Stimulated activated CD4-positive, alpha-beta T cell treated with anti-CD3 and anti-CD28 coated beads, Interleukin-4, amount 100 ng/mL, for 4 hours (primary cell): ENCODE measurements around the gene BCL7B.
"Not testable (repeated sequence)": the region's sequence is repeated elsewhere in the genome, so short reads cannot be mapped to it uniquely, and the experiment has no call there.

ENCODE experiments used
- DNase-seq, 2 experiments: peaks; one replicate each; pipeline ENCODE4 v3.0.0-alpha.2; 2020

Gene BCL7B

DNA sequence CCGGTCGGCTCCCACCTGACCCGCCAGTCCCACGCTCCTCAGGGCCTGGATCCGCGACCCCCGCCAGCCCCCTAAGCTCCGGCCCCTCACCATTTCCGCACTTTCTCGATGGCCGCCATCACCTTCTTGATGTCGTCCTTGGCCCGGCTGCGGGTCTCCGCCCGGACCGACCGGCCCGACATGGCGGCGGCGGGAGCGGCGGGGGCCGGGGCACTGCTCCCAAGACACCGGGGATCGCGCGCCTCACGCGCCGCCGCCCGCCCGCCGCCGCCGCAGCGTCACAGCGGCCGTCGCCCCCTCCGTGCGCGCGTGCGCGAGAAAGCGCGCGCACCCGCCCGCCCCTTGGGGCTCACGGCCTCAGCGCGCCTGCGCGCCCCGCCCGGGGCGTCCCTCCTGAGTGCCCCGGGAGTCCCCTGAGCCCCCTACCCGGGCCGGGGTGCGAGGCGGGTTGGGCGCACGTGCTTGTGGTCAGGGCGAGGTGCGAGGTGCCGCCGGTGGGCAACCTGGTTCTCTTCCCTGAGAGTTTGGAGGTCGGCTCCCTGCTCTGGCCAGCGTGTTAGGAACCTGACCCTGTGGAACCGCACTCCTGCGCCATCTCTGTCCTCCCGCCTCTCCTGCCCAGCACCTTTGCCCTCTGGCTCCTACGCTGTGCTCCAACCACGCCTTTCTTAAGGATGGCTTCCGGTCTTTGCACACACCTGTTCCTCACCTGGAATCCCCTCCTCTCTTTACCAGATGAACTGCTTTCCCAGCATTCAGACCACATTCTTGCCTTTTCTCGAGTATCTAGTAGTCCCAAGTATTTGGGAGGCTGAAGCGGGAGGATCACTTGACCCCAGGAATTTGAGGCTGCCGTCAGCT is at the start of gene BCL7B:
TSS of gene BCL7B (minus strand) at position 294 of the 861 bp plus-strand sequence. CDS start at position 182, 112 bp downstream.
- DNase-seq = peak; percentile 73 to 77

DNA sequence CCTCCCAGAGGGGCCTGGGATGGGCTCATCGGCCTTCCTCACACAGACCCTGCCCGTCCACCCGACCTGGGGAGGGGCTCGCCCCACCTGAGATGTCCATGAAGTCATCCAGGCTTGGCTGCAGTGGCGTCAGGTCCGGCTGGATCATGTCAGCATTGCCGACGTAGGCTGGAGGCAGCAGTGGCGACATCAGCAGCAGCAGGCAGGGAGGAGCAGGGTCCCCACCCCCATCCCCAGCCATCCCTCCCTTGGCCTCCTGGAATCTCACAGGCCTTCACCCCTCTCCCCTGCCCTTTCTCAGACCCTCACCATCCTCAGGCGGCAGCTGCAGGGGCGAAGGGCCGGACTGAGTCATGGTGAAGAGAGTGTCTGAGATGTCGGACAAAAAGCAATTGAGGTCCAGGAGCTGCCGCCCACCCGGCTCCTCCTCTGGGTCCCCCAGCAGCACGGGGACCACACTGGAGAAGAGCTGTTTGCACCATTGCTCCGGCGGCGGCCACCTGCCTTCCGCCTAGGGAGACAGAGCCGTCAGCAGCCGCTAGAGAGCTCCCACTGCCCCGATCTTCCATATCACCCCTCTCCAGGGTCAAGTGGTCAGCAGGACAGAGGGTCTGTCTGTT is 48.2 kb upstream of the BCL7B start:
- DNase-seq = no peak

DNA sequence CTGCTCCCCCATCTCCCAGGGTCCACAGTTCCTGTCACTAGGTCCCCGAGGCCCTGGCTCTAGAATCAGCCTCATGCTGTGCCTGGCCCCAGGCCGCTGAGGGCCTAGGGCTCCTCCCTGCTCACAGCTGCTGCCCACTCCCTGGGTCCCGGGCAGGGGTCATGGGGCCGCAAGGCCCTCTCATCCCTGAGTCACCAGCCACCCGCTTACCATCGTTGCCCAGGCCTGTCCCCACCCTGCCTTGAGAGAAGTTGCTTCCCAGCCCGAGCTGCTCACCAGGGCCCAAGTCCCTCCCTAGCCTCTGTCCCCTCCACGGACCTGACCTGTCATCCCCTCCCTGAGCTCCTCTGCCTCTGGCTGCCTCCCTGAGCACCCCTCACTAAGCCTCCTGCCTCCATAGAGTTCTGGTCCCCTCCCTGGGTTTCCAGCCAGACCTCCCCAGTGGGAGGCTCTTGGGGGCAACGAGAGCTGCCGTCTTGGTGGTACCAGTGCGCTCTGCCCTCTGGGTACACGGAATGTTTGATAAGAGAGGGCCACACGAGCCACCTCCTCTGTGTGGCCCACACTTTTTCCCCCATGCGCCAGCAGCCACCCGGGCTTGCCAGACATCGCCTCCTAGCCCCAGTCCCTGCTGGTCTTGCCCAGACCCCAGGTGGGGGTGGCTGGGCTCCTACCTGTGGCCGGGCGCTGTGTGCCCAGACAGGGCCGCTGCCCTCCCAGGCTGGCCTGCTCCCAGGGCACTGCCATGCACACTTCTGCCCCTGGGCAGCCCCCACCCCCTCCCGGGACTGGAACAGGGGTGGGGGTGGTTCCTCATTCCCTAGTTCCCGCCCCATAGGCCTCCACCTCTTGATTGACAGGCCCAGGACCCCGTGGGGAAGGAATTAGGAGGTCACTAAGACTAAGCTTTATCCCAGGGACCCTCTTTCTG is 45.5 kb upstream of the BCL7B start:
- DNase-seq = no peak

DNA sequence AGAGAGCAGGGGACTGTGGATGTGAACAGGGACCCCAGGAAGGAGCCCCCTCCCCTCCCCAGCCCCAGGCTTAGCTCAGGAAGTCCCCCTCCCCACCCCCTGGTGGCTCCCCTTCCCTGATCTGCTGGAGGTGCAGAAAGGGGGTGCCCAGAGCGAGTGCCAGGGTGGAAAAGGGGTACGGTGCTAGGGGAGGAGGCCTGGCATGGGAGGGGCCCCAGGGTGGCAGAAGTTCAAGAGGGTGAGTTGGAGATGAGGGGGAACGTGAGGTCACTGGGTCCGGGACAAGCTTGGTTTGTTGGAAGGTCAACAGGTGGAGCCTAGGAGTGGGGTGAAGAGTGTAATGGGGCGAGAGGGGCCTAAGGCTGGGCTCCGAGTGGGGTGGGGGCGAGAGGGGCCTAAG is 42.4 kb upstream of the BCL7B start:
- DNase-seq = no peak

DNA sequence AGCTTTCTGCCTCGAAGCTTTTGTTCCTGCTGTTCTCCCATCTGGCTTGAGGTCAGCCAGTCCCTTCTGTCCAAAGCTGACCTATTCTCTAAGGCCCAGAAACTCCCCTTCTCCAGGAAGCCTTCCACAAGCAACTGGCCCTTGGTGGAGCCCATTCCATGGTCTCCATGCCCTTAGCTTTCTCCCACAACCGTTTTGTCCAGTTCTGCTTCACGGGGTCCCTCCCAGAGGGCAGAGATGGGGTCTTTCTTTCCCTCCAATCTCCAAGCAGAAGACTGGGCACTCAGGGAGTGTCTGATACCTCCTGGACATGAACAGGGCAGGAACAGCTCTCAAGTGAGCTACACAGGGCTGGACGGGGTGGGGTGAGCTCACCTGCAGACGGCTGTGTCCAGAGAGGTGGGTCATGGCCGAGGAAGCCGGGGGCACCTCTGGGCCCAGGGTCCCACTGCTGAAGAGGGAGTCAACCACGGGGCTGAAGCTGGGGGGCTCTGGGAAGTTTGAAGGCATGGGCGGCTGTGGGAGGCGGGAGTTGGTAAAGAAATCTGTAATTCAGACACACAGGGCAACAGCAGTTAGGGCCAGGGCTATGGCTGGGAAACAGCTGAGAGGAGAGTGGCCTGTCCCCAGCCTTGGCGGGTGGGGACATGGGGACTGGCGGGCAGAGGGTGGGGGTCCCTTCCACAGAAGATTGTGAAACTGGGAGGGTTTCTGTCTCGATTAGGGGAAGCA is 41.8 kb upstream of the BCL7B start:
- no peak for DNase-seq

DNA sequence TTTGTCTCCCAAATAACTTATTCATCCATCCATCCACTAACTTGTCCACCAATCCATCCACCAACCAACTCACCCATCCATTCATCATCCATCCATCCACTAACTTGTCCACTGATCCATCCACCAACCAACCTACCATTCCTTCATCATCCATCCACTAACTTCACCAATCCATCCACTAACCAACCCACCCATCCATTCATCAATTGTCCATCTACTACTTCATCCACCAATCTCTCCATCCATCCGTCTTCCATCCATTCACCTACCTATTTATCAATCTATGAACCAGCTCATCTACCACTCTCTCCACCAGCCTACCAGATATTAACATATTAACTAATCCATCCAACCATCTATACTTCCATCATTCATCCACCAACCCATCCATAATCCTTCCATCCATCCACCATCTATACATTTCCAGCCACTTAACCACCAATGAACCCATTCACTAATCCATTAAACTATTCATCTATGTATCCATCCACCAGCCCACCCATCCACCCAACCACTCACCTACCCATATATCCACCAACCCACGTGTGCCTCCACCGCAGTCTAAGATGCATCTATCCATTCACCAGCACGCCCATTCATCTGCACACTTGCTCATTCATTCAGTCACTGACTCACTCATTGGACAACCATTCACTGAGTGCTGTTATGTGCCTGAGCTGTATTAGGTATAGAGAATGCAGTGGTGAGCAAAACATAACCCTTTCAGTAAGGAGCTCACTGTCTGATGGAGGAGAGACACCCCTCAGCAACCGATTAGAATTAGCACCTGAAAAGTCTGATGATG is 40.7 kb upstream of the BCL7B start:
- DNase-seq = no peak

DNA sequence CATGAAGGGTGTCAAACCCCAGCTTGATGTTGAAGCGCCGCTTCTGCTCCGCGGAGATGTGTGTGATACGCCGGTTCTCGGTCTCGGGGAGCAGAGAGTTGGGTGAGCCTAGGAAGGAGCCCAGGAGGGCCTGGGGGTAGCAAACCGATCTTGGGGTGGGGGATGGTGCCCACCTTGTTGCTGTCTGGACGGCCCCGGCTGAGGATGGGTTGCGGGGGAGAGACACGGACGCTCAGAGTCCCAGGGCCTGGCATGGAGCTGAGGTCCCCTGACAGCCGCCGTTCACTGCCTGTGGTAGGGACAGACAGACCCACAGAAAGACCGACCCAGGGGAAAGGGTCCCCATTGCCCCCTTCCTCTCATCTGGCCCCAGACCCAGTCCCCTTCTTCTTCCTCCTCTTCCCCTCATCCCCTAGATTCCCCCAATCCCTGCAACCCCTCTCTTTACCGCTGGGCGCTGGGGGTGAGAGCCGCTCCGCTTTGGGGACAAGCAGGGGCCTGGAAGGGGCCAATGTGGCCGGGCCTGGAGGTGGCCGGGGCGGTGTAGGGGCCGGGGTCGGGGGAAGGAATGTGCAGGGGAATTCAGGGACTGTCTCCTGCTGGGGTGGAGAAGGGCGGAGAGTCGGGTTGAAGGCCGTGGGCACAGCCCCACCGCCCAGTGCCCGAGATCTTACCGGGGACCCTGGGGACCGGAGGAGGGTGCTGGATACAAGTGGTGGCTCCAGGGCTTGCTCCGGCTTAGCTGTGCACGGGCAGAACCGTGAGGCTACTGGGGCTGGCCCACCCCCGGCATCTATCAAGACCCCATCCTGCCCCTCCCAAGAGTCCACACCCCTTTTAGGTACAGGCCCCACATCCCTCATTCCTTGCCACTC is 38.9 kb upstream of the BCL7B start:
- no peak for DNase-seq

DNA sequence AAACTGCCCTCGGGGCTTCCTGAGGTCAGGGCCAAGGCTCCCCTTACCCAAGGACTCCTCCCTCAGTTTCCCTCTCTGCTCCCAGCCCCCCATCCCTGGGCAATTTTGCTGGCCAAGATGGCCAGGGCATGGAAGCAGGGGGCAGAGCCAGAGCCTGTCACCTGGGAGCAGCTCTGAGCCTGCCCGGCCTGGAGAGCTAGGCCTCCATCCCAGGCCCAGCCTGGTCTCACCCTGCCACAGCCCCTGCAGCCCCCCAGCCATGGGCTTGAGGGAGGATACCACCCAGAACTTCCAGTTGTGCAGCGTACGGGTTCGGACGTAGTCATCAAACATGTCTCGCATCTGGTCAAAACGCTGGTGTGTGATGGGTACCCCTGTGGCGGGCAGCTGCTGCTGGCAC is 37.9 kb upstream of the BCL7B start:
- DNase-seq = no peak

DNA sequence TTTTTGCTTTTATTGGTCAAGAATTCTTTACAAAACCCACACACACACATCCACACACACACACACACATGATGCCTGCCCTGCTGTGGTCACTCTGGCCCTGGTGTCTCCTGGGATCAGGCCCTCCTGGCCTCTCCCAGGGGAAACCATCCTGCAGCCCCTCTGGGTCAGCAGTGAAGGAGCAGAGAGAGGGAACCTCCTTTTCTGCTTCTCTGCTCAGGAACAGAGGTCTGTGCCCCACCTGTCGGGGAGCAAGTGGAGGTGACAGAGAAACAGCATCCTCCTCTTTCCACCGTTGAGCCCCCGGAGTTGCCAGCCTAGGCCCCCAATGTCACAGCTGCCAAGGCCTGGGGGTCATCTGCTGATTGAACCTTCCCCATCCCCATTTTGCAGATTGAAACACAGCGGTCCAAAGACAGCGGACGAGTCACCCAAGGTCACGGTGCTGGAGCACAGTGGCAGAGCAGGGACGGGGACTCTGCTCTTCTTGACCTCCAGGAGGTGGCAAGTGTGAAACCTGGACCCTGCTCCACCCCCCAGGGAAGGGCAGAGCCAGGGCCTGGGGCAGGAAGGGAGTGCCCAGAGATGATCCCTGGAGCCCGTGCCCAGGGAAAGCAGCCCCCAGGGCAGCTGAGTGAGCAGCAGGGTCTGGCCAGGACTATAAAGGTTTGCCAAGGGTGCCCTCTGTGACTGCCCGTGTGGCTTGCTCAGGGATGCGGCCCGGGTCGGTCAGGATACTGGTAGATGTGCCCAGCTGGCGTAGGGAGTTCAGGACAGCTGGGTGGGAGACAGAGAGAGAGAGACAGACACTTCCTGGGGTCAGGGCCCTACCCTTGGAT is 35.9 kb upstream of the BCL7B start:
- no peak for DNase-seq

DNA sequence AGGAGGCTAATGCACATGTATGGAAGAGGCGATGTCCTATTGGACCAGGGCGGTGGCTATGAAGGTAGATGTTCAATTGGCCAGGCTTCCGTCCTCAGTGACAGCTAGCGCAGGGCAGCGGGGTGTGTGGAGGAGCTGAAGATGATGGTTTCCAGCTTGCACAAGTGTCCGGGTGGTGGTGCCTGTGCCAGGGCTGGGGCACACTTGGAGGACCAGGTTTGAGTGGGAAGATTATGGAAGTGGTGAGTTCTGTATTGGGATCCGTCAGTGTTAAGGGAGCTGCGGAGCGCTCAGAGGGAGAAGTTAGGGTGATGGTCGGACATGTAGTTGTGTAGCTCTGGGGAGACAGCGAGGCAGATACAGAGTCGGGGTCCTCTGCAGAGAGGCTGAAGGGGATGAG is 29.4 kb upstream of the BCL7B start:
- no peak for DNase-seq

DNA sequence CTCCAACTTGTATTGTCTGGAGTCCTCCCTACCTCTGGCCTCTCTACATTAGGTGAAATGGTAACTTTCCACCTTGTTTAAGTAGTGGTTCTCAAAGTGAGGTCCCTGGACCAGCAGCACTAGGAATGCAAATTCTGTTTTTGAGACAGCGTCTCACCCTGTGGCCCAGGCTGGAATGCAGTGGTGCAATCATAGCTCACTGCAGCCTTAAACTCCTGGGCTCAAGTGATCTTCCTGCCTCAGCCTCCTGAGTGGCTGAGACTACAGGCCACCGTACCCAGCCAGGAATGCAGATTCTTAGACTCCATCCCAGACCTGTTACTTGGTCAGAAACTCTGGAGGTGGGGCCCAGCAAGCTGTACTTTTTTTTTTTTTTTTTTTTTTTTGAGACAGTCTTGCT is 27.7 kb upstream of the BCL7B start:
- DNase-seq = no peak

DNA sequence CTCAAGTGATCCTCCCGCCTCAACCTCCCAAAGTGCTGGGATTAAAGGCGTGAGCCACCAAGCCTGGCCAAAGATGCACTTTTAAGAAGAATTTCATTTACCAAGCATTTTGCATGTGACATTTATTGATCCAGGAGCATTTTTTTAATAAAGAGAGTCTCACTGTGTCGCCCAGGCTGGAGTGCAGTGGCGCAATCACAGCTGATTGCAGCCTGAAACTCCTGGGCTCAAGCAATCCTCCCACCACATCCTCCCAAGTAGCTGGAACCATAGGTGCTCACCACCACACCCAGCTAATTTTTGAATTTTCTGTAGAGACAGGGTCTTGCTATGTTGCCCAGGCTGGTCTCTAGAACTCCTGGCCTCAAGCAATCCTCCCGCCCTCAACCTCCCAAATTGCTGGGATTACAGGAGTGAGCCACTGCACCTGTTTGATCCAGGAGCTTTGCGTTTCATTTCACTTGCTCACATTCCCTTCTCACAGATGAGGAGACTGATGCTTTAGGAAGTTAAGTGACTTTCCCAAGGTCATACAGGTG is 25.2 kb upstream of the BCL7B start:
- DNase-seq = no peak

DNA sequence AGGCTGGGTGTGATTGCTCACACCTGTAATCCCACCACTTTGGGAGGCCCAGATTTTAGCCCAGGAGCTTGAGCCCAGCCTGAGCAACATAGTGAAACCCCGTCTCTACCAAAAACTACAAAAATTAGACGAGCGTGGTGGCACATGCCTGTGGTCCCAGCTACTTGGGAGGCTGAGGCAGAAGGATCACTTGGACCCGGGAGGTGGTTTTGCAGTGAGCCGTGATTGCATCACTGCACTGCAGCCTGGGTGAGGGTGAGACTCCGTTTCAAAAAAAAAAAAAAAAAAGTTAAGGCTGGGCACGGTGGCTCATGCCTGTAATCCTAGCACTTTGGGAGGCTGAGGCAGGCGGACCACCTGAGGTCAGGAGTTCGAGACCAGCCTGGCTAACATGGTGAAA is 23.5 kb upstream of the BCL7B start:
- DNase-seq = not testable (repeated sequence)

DNA sequence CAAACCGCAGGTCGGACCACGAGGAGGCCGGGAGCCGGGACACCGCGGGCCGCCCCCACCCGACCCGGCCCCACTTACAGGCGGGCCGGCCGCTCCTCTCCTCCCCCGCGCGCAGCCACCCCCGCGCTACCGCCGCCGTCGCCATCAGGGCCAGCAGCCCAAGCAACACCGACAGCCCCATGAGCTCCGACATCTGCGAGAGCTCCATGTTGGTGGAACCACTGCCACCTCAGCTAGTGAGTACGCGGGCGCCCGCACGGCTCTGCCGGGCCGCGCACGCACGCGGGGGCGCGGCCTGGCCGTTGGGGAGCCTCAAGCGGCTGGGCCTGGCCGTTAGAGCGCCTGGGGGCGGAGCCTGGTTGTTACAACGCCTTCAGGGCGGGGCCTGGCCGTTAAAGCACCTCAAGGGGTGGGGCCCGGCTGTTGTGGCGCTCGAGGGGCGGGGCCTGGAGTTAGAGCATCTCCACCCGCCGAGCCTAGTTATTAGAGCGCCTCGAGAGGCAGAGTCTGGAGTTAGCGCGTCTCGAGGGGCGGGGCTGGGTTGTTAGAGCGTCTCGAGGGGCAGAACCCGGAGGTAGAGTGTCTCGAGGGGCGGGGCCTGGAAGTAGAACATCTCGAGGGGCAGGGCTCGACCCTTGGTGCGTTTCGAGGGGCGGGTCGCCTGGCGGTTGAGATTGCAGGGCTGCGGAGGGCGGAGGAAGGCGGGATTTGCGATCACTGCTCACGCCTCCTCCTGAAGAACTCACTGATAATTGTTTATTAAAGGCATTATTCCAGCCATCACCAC is 21.0 kb upstream of the BCL7B start, which contains the start of gene TBL2:
TSS of gene TBL2 (minus strand) at position 238 of the 787 bp plus-strand sequence. CDS start at position 208, 30 bp downstream.
- DNase-seq = peak; percentile 98 to 99

DNA sequence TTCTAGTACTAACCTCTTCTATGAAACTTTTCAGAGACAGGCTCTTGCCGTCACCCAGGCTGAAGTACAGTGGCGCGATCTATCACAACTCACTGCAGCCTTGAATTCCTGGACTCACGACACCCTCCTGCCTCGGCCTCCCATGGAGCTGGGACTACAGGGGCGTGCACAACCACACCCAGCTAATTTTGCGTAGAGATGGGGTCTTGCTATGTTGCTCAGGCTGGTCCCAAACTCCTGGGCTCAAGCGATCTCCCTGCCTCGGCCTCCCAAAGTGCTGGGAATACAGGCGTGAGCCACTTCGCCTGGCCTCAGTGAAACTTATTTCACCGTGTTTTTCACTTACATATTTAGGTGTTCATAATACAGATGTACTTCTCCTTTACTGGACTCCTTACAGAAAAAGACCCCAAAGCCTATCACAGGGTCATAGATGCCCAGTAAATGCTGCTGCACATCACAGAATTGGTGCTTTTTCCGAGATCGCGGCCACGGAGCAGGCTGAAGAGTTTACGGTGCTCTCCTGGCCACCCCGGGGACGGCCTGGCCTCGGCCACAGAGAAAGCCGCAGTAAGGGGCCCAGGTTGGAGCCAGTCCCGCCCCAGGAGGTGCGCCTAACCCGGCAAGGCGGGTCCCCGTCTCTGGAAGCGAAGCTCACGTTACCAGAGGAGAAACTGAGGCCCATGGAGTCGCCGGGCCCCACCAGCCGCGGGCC is 20.3 kb upstream of the BCL7B start:
- no peak for DNase-seq

DNA sequence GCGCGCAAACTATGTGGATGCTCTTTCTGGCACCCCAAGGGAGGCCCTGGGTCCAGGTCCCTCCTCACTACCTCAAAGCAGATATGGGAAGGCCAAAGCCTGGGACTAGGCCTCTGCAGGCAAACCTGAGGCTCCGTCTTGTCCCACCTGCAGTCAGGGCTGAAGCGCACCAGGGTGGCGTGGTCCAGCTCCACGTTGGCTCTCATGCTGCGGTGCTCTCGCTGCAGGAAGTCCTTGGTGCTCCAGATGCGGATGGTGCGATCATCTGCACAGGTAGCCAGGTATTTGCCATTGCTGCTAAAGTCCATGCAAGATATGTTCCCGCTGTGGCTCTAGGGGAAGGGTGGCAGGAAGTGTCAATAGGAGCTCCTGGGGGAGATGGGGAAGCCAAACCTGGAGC is 16.3 kb upstream of the BCL7B start:
- DNase-seq = no peak

DNA sequence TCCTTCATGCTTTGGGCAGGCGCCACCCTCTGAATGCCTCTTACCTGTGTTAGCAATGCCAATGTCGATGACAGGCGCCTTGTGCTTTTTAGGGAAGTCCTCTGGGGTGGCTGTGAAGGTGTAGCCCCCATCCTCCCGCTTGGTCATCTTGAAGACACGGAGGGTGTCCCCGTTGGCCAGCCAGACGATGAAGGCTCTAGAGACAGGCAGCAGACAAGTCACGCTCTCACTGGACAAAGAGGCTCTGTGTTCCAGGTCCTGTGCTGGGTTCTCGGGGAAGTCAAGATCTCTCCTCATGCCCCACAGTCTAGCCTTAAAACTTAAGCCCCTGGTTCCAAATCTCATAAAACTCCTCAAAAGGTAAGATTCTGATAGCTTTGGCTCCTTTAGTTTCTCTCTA is 15.8 kb upstream of the BCL7B start:
- no peak for DNase-seq

DNA sequence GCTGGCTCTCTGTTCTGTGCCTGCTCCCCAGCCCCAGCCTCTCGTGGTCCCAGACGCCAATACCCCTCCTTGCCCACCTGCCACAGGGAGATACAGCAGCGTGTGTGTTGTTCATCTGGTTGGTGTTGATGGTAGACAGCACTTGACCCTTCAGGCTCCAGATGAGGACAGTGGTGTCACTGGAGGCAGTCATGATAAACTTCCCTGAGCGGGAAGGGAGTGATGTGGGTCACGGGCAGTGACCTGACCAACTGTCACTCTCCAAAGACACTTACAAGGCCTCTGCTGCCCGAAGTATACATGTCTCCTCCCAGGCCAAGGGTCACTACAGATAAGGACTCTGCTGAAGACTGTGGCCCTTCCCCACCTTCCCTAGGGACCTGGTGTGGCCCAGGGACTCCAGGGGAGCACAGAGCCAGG is 15.3 kb upstream of the BCL7B start:
- no peak for DNase-seq
